ENCODE data around the gene ISG15. TPM values are rescaled to one million over a fixed set of nuclear protein-coding genes. Genes with fewer than 3 reads are reported as not detected.

ISG15 gene
- total RNA-seq, 1 experiment from 2014 or later = 63.1 TPM

GRCh38 chr1:1048765-1049164, 35.5 kb downstream of the ISG15 start:
- no peak for TF ChIP-seq CTCF (IDR thresholded peaks at IDR 0.05; ENCODE audit: insufficient read depth in 1 of 2, low read depth in 1 of 2, low read length in 1 of 2, severe bottlenecking in 1 of 2, unreplicated experiment in 1 of 2)
- Mint-ChIP-seq H3K9me3 (ENCODE audit: unreplicated experiment) (no peaks in the 10 kb centered on the region), H3K27me3 (ENCODE audit: insufficient read depth, unreplicated experiment) (no peaks in the 10 kb centered on the region), H3K4me1 (ENCODE audit: low read depth, unreplicated experiment) (no peaks in the 10 kb centered on the region), H3K27ac (ENCODE audit: unreplicated experiment) (no peak overlapping the region), H3K4me3 (ENCODE audit: unreplicated experiment) (no peak overlapping the region), H3K36me3 (ENCODE audit: insufficient read depth, unreplicated experiment) (peaks cover 50% of the 10 kb centered on the region)
- intact Hi-C loops (cut with micrococcal nuclease; ENCODE audit: unreplicated experiment) = no loop called here
- no peaks in the 10 kb centered on the region for H3K4me1 ChIP-seq
- no peak for DNase-seq
- ChIA-PET POLR2A (no interaction called here), CTCF (no interaction called here)
- H3K4me3 ChIP-seq (ENCODE audit: low read depth, low read length) = no peak overlapping the region
- H3K36me3 ChIP-seq (ENCODE audit: control insufficient read depth, insufficient read depth, low read length) = peaks cover 2% of the 10 kb centered on the region; the same call in 1 of the 2 replicates
- no peaks in the 10 kb centered on the region for H3K9me3 ChIP-seq
- no TSS peak for BruUV-seq (replicated peaks)
- no peaks in the 10 kb centered on the region for H3K27me3 ChIP-seq (replicated peaks; ENCODE audit: control insufficient read depth, insufficient read depth, low read length)

- no peak for TF ChIP-seq CTCF (IDR thresholded peaks at IDR 0.05; ENCODE audit: insufficient read depth in 1 of 2, low read depth in 1 of 2, low read length in 1 of 2, severe bottlenecking in 1 of 2, unreplicated experiment in 1 of 2)
- Histone ChIP-seq H3K36me3 (ENCODE audit: control insufficient read depth, insufficient read depth, low read length) (peaks cover 2% of the 10 kb centered on the region; the same call in 1 of the 2 replicates), H3K4me1 (no peaks in the 10 kb centered on the region), H3K9me3 (no peaks in the 10 kb centered on the region), H3K27me3 (replicated peaks; ENCODE audit: control insufficient read depth, insufficient read depth, low read length) (no peaks in the 10 kb centered on the region), H3K4me3 (ENCODE audit: low read depth, low read length) (no peak overlapping the region)
- Mint-ChIP-seq H3K27ac (ENCODE audit: unreplicated experiment) (no peak overlapping the region), H3K9me3 (ENCODE audit: unreplicated experiment) (no peaks in the 10 kb centered on the region), H3K4me1 (ENCODE audit: low read depth, unreplicated experiment) (no peaks in the 10 kb centered on the region), H3K36me3 (ENCODE audit: insufficient read depth, unreplicated experiment) (peaks cover 54% of the 10 kb centered on the region), H3K27me3 (ENCODE audit: insufficient read depth, unreplicated experiment) (no peaks in the 10 kb centered on the region), H3K4me3 (ENCODE audit: unreplicated experiment) (no peak overlapping the region)
- no peak for DNase-seq
- intact Hi-C loops (cut with micrococcal nuclease; ENCODE audit: unreplicated experiment) = no loop called here
- TSS peak; percentile 17 for BruUV-seq (replicated peaks)
- ChIA-PET POLR2A (no interaction called here), CTCF (no interaction called here)
Observed at GRCh38 chr1:1049318-1050165, 36.2 kb downstream of the ISG15 start.

- H3K4me3 Mint-ChIP-seq (ENCODE audit: unreplicated experiment) = no peak overlapping the region
- BruUV-seq (replicated peaks) = no TSS peak
- TF ChIP-seq CTCF (IDR thresholded peaks at IDR 0.05; ENCODE audit: insufficient read depth in 1 of 2, low read depth in 1 of 2, low read length in 1 of 2, severe bottlenecking in 1 of 2, unreplicated experiment in 1 of 2) = no peak
- ChIA-PET CTCF (no interaction called here), POLR2A (no interaction called here)
- H3K36me3 Mint-ChIP-seq (ENCODE audit: insufficient read depth, unreplicated experiment) = peaks cover 64% of the 10 kb centered on the region
- H3K4me1 ChIP-seq = no peaks in the 10 kb centered on the region
- H3K27me3 ChIP-seq (replicated peaks; ENCODE audit: control insufficient read depth, insufficient read depth, low read length) = no peaks in the 10 kb centered on the region
- no peaks in the 10 kb centered on the region for H3K4me1 Mint-ChIP-seq (ENCODE audit: low read depth, unreplicated experiment)
- peaks cover 2% of the 10 kb centered on the region; the same call in 1 of the 2 replicates for H3K36me3 ChIP-seq (ENCODE audit: control insufficient read depth, insufficient read depth, low read length)
- no peak overlapping the region for H3K27ac Mint-ChIP-seq (ENCODE audit: unreplicated experiment)
- DNase-seq = no peak
- no peaks in the 10 kb centered on the region for H3K9me3 ChIP-seq
- H3K9me3 Mint-ChIP-seq (ENCODE audit: unreplicated experiment) = no peaks in the 10 kb centered on the region
- H3K27me3 Mint-ChIP-seq (ENCODE audit: insufficient read depth, unreplicated experiment) = no peaks in the 10 kb centered on the region
- intact Hi-C loops (cut with micrococcal nuclease; ENCODE audit: unreplicated experiment) = no loop called here
- no peak overlapping the region for H3K4me3 ChIP-seq (ENCODE audit: low read depth, low read length)
Observed at GRCh38 chr1:1050577-1051052, 37.3 kb downstream of the ISG15 start.
